ENCODE measurements around the gene MMP13. TPM values are rescaled to one million over a fixed set of nuclear protein-coding genes. Genes with fewer than 3 reads are reported as not detected.
"Not testable (repeated sequence)": the region's sequence is repeated elsewhere in the genome, so short reads cannot be mapped to it uniquely, and the experiment has no call there.

The MMP13 gene
- not detected for total RNA-seq
- 0 reads per million in 2 donors for total RNA-seq

GRCh38 chr11:102955624-102956023 is at the start of gene MMP13:
Gene MMP13, minus strand, starts transcription at chr11:102955732. Its CDS starts 27 bp downstream, at chr11:102955705.
- Mint-ChIP-seq H3K4me3 (no peak within 1 kb of the TSS), H3K27ac (no peak within 1 kb of the TSS), H3K4me1 (no peaks in the 10 kb centered on the region), H3K27me3 (peaks cover 18% of the 10 kb centered on the region), H3K36me3 (ENCODE audit: low read depth) (no peaks in the 10 kb centered on the region)
- no peaks in the 10 kb centered on the region for H3K9me3 ChIP-seq (ENCODE audit: control insufficient read depth, low read length, poor library complexity, severe bottlenecking)
- DNase-seq (no peak), ATAC-seq (no peak)

DNA sequence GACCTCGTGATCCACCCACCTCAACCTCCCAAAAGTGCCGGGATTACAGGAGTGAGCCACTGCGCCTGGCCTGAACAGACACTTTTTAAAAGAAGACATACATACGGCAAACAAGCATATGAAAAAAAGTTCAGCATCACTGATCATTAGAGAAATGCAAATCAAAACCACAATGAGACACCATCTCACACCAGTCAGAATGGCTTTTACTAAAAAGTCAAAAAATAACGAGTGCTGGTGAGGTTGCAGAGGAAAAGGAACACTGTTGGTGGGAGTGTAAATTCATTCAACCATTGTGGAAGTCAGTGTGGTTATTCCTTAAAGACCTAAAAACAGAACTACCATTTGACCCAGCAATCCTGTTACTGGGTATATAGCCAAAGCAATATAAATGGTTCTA is 48.7 kb upstream of the MMP13 start:
- H3K4me1 Mint-ChIP-seq; H3K9me3 ChIP-seq (ENCODE audit: control insufficient read depth, low read length, poor library complexity, severe bottlenecking); DNase-seq; ATAC-seq; H3K27ac Mint-ChIP-seq; H3K36me3 Mint-ChIP-seq (ENCODE audit: low read depth); H3K4me3 Mint-ChIP-seq: not testable (repeated sequence)
- peaks cover 22% of the 10 kb centered on the region for H3K27me3 Mint-ChIP-seq

DNA sequence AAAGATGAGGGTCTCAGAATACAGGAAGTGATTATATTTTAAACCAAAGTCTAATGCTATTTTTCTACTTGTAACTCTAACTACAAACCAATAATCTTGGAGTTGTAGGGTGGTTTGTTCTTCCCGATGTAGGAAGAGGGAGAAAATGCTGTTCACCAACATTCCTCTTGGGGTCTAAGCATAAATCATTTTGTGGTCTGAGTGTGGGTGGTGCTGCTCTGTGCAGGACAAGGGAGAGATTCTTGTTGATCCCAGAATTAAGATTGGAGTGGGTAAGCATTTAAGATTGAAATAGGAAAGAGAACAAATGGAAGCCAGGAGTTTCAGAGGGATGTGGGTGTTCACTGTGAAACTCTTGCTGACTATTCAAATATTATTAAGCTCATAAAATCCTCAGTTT is 38.6 kb upstream of the MMP13 start:
- ATAC-seq: no peak
- DNase-seq: no peak
- H3K27ac Mint-ChIP-seq: no peak overlapping the region
- no peaks in the 10 kb centered on the region for H3K36me3 Mint-ChIP-seq (ENCODE audit: low read depth)
- no peaks in the 10 kb centered on the region for H3K4me1 Mint-ChIP-seq
- no peak overlapping the region for H3K4me3 Mint-ChIP-seq
- no peaks in the 10 kb centered on the region for H3K9me3 ChIP-seq (ENCODE audit: control insufficient read depth, low read length, poor library complexity, severe bottlenecking)
- H3K27me3 Mint-ChIP-seq: peaks cover 34% of the 10 kb centered on the region

GRCh38 chr11:102991776-102992175 is 36.2 kb upstream of the MMP13 start:
- no peaks in the 10 kb centered on the region for H3K9me3 ChIP-seq (ENCODE audit: control insufficient read depth, low read length, poor library complexity, severe bottlenecking)
- no peak for ATAC-seq
- peaks cover 35% of the 10 kb centered on the region for H3K27me3 Mint-ChIP-seq
- no peak for DNase-seq
- H3K27ac Mint-ChIP-seq: no peak overlapping the region
- H3K36me3 Mint-ChIP-seq (ENCODE audit: low read depth): no peaks in the 10 kb centered on the region
- H3K4me3 Mint-ChIP-seq: no peak overlapping the region
- no peaks in the 10 kb centered on the region for H3K4me1 Mint-ChIP-seq

DNA sequence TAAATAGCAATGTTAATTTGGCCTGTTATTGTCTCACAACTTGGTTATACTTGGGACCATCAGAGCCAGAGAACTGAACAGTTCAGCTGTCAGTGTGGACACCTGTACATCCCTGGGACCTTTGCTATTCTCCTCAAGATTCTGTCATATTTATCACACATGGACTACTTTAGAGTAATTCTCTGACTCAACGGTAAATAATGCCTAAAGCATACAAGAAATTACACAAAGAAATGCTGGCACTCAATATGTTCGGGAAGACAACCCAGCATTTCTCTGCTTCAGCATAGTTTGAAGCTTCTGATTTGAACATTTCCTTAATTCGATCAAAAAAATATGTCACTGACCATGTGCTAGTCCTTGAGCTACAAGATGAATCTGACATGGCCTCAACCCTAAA is 34.6 kb upstream of the MMP13 start:
- Mint-ChIP-seq H3K27ac (no peak overlapping the region), H3K4me3 (no peak overlapping the region)
- DNase-seq: no peak

GRCh38 chr11:102989379-102990047 is 34.0 kb upstream of the MMP13 start:
- H3K9me3 ChIP-seq (ENCODE audit: control insufficient read depth, low read length, poor library complexity, severe bottlenecking): no peaks in the 10 kb centered on the region
- no peak for DNase-seq
- H3K27me3 Mint-ChIP-seq: peaks cover 37% of the 10 kb centered on the region
- no peak for ATAC-seq
- H3K36me3 Mint-ChIP-seq (ENCODE audit: low read depth): no peaks in the 10 kb centered on the region
- H3K27ac Mint-ChIP-seq: no peak overlapping the region
- no peak overlapping the region for H3K4me3 Mint-ChIP-seq
- no peaks in the 10 kb centered on the region for H3K4me1 Mint-ChIP-seq

More for the DNA sequence above, 34.6 kb upstream of the MMP13 start:
- ATAC-seq: no peak
- Mint-ChIP-seq H3K27me3 (peaks cover 37% of the 10 kb centered on the region), H3K4me1 (no peaks in the 10 kb centered on the region), H3K36me3 (ENCODE audit: low read depth) (no peaks in the 10 kb centered on the region)
- no peaks in the 10 kb centered on the region for H3K9me3 ChIP-seq (ENCODE audit: control insufficient read depth, low read length, poor library complexity, severe bottlenecking)

- ATAC-seq (no peak), DNase-seq (no peak)
- no peaks in the 10 kb centered on the region for H3K9me3 ChIP-seq (ENCODE audit: control insufficient read depth, low read length, poor library complexity, severe bottlenecking)
- Mint-ChIP-seq H3K4me1 (no peaks in the 10 kb centered on the region), H3K27me3 (peaks cover 31% of the 10 kb centered on the region), H3K4me3 (no peak overlapping the region), H3K27ac (no peak overlapping the region), H3K36me3 (ENCODE audit: low read depth) (no peaks in the 10 kb centered on the region)
Observed at GRCh38 chr11:102986815-102987214, 31.3 kb upstream of the MMP13 start.

- no peaks in the 10 kb centered on the region for H3K36me3 Mint-ChIP-seq (ENCODE audit: low read depth)
- H3K4me1 Mint-ChIP-seq: no peaks in the 10 kb centered on the region
- DNase-seq (no peak), ATAC-seq (no peak)
- H3K27ac Mint-ChIP-seq: no peak overlapping the region
- no peak overlapping the region for H3K4me3 Mint-ChIP-seq
- no peaks in the 10 kb centered on the region for H3K9me3 ChIP-seq (ENCODE audit: control insufficient read depth, low read length, poor library complexity, severe bottlenecking)
- peaks cover 22% of the 10 kb centered on the region for H3K27me3 Mint-ChIP-seq
Observed at GRCh38 chr11:102985850-102986249, 30.3 kb upstream of the MMP13 start.

GRCh38 chr11:102983486-102983885 is 28.0 kb upstream of the MMP13 start:
- Mint-ChIP-seq H3K27ac (no peak overlapping the region), H3K4me1 (no peaks in the 10 kb centered on the region), H3K4me3 (no peak overlapping the region), H3K36me3 (ENCODE audit: low read depth) (no peaks in the 10 kb centered on the region), H3K27me3 (peaks cover 8% of the 10 kb centered on the region)
- no peaks in the 10 kb centered on the region for H3K9me3 ChIP-seq (ENCODE audit: control insufficient read depth, low read length, poor library complexity, severe bottlenecking)
- ATAC-seq (no peak), DNase-seq (no peak)

DNA sequence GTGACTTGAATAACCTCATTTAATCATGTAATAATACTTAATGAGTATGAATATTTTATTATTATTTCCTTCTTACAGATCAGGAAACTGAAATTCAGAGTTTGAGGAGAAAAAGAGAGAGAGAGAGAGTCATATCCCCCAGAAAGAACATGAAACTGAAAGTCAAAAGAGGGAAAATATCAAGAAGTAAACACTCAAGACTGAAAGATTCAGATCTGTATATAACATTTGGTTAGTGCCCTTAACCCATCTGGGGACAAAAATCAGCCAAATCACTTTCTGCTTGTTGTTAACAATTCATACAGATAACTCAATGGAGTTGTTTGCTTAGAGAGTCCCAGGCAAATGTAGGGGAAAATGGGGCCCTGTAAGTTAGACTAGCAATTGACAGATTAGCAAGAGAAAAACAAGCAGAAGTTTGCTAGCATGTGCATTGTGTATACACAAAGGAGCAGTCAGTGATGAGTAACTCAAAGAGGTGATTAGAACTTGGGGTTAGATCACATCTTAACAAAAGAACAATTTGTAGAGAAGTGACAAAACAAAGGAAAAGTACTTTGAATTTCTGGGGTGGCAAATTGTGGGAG is 25.9 kb upstream of the MMP13 start:
- no peak overlapping the region for H3K4me3 Mint-ChIP-seq
- no peak overlapping the region for H3K27ac Mint-ChIP-seq

GRCh38 chr11:102974552-102975280 is 19.2 kb upstream of the MMP13 start:
- peaks cover 26% of the 10 kb centered on the region for H3K27me3 Mint-ChIP-seq
- no peaks in the 10 kb centered on the region for H3K4me1 Mint-ChIP-seq
- H3K27ac Mint-ChIP-seq: no peak overlapping the region
- no peaks in the 10 kb centered on the region for H3K9me3 ChIP-seq (ENCODE audit: control insufficient read depth, low read length, poor library complexity, severe bottlenecking)
- ATAC-seq (no peak), DNase-seq (no peak)
- no peaks in the 10 kb centered on the region for H3K36me3 Mint-ChIP-seq (ENCODE audit: low read depth)
- no peak overlapping the region for H3K4me3 Mint-ChIP-seq

More for the DNA sequence above, 25.9 kb upstream of the MMP13 start:
- no peaks in the 10 kb centered on the region for H3K9me3 ChIP-seq (ENCODE audit: control insufficient read depth, low read length, poor library complexity, severe bottlenecking)
- peaks cover 9% of the 10 kb centered on the region for H3K27me3 Mint-ChIP-seq
- no peaks in the 10 kb centered on the region for H3K36me3 Mint-ChIP-seq (ENCODE audit: low read depth)
- H3K4me1 Mint-ChIP-seq: no peaks in the 10 kb centered on the region
- no peak for ATAC-seq
- DNase-seq: no peak

DNA sequence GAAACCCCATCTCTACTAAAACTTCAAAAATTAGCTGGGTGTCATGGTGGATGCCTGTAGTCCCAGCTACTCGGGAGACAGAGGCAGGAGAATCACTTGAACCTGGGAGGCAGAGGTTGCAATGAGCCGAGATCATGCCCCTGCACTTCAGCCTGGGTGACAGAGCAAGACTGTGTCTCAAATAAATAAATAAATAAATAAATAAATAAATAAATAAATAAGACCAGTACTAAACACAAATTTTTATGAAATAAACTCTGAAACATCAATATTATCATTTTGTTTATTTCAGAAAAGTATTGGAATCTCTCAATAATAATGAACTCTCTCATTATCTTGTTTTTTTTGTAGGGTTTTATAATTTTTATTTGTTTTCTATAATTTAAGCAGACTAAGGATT is 18.2 kb upstream of the MMP13 start:
- peaks cover 25% of the 10 kb centered on the region for H3K27me3 Mint-ChIP-seq
- not testable (repeated sequence) for H3K36me3 Mint-ChIP-seq (ENCODE audit: low read depth); H3K4me1 Mint-ChIP-seq

GRCh38 chr11:102972853-102973252 is 17.3 kb upstream of the MMP13 start:
- DNase-seq (no peak), ATAC-seq (no peak)
- H3K27ac Mint-ChIP-seq: no peak overlapping the region
- H3K4me1 Mint-ChIP-seq: no peaks in the 10 kb centered on the region
- no peaks in the 10 kb centered on the region for H3K36me3 Mint-ChIP-seq (ENCODE audit: low read depth)
- H3K27me3 Mint-ChIP-seq: peaks cover 17% of the 10 kb centered on the region
- H3K4me3 Mint-ChIP-seq: no peak overlapping the region
- no peaks in the 10 kb centered on the region for H3K9me3 ChIP-seq (ENCODE audit: control insufficient read depth, low read length, poor library complexity, severe bottlenecking)

More for the DNA sequence above, 18.2 kb upstream of the MMP13 start:
- DNase-seq; H3K27ac Mint-ChIP-seq; ATAC-seq; H3K9me3 ChIP-seq (ENCODE audit: control insufficient read depth, low read length, poor library complexity, severe bottlenecking); H3K4me3 Mint-ChIP-seq: not testable (repeated sequence)

All from T-helper 17 cell (primary cell).